GM18498 (cell line): ENCODE results near the gene ABAT.

Source experiments
- ATAC-seq: cut with Tn5 transposase; IDR thresholded peaks from one replicate; pipeline ENCODE4 v1.9.1; 2021; ENCODE audit warnings: mild to moderate bottlenecking, moderate library complexity; ENCODE audit not compliant: unreplicated experiment

The ABAT gene

GRCh38 chr16:8808009-8808408 lies 133.6 kb downstream of the ABAT start:
- no peak for ATAC-seq

GRCh38 chr16:8808613-8809353 lies 134.4 kb downstream of the ABAT start:
- ATAC-seq = no peak

- no peak for ATAC-seq
Measured at GRCh38 chr16:8812162-8812843, 137.9 kb downstream of the ABAT start.

- no peak for ATAC-seq
Measured at GRCh38 chr16:8814095-8814806, 139.8 kb downstream of the ABAT start.

GRCh38 chr16:8816967-8817655 lies 142.7 kb downstream of the ABAT start:
- no peak for ATAC-seq

- peak; percentile 81 for ATAC-seq
Measured at GRCh38 chr16:8818504-8819270, 144.3 kb downstream of the ABAT start.

- no peak for ATAC-seq
Measured at GRCh38 chr16:8819411-8820034, 145.1 kb downstream of the ABAT start.

- ATAC-seq = no peak
Measured at GRCh38 chr16:8822403-8822802, 148.0 kb downstream of the ABAT start.

GRCh38 chr16:8826278-8826879 lies 152.0 kb downstream of the ABAT start:
- ATAC-seq = no peak

GRCh38 chr16:8828541-8829165 lies 154.2 kb downstream of the ABAT start:
- ATAC-seq = no peak

- ATAC-seq = no peak
Measured at GRCh38 chr16:8831450-8831849, 157.0 kb downstream of the ABAT start.

GRCh38 chr16:8831871-8832716 lies 157.7 kb downstream of the ABAT start:
- ATAC-seq = no peak

GRCh38 chr16:8832717-8833105 lies 158.3 kb downstream of the ABAT start:
- ATAC-seq = no peak
